GM13977 (cell line): ENCODE measurements around the gene USP8.
"Not testable (repeated sequence)": the region's sequence is repeated elsewhere in the genome, so short reads cannot be mapped to it uniquely, and the experiment has no call there.

Source experiments
- DNase-seq: peaks from one replicate; pipeline ENCODE4 v3.0.0; 2012; ENCODE audit warnings: low spot score
- in situ Hi-C: fragments of 300-500 bp; cut with MboI; formaldehyde crosslinking; loops from one replicate; pipeline ENCODE4 v1.12.0; 2022; ENCODE audit warnings: low sequenced_read_pairs, low pct_unique_long_range_greater_than_20kb, mixed read lengths, inconsistent platforms; ENCODE audit not compliant: unreplicated experiment
- TF ChIP-seq, protein P1 (sequence below): IDR thresholded peaks from 2 replicates; pipeline ENCODE4 v1.5.1; 2012; ENCODE audit warnings: mild to moderate bottlenecking, control low read depth; ENCODE audit not compliant: insufficient read depth; ENCODE audit errors: extremely low read depth, missing control alignments

USP8 gene

DNA sequence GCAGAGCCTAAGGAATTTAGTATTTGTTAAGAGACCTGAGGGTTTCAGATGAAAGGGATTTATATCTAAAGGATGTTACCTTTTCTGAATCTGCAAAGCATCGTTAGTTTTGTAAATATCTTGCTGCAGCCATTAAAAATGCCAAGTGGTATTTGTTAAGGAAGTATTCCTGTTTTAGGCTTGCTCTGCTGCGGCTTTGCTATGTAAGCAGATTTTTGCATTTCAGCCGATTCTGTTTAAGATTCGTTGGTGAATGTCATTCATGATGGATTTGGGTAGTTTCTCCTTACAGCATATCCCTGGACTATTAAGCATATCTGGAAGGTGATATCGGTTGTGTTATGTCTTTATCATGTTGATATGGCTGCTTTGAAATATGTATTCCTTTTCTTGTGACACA lies 1.0 kb downstream of the USP8 start:
- in situ Hi-C loops, result no loop called here
- TF ChIP-seq, protein P1, sequence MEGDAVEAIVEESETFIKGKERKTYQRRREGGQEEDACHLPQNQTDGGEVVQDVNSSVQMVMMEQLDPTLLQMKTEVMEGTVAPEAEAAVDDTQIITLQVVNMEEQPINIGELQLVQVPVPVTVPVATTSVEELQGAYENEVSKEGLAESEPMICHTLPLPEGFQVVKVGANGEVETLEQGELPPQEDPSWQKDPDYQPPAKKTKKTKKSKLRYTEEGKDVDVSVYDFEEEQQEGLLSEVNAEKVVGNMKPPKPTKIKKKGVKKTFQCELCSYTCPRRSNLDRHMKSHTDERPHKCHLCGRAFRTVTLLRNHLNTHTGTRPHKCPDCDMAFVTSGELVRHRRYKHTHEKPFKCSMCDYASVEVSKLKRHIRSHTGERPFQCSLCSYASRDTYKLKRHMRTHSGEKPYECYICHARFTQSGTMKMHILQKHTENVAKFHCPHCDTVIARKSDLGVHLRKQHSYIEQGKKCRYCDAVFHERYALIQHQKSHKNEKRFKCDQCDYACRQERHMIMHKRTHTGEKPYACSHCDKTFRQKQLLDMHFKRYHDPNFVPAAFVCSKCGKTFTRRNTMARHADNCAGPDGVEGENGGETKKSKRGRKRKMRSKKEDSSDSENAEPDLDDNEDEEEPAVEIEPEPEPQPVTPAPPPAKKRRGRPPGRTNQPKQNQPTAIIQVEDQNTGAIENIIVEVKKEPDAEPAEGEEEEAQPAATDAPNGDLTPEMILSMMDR, result no peak
- no peak for DNase-seq

DNA sequence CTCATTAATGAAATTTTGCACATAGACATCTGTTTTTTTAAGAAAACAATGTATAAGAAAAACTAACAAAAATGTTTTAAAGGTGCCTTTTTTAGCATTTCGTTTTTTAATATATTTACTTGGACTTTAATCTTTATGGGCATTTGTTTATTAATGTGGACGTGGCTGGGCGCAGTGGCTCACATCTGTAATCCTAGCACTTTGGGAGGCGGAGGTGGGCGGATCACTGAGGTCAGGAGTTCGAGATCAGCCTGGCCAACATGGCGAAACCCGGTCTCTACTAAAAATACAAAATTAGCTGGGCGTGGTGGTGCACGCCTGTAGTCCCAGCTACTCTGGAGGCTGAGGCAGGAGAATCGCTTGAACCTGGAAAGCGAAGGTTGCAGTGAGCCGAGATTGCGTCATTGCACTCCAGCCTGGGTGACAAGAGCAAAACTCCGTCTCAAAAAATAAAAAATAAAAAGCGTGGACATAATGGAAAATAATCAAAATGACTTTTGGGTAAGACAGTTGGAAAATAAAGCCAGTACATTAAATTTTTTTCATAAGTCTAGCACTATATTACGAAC lies 1.6 kb downstream of the USP8 start:
- DNase-seq, in situ Hi-C loops: not testable (repeated sequence)

DNA sequence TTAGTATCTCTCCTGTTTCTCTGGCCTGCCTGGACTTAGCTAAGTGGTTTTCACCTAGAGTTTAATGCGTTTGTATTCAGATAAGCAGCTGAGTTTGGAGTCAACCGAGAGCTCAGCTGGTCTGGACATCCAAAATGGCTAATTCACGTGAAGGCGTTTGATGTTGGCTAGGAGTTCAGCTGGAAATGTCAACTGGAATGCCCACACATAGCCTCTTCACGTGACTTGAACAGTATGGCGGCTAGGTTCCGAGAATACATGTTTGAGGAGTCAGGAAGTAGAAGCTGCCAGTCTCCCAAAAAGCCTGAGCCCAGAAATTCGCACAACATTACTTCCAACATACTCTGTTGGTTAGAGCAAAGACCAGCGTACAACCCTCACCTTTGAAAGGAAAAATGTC lies 2.2 kb downstream of the USP8 start:
- no peak for DNase-seq
- TF ChIP-seq, protein P1, result no peak
- in situ Hi-C loops, result no loop called here

DNA sequence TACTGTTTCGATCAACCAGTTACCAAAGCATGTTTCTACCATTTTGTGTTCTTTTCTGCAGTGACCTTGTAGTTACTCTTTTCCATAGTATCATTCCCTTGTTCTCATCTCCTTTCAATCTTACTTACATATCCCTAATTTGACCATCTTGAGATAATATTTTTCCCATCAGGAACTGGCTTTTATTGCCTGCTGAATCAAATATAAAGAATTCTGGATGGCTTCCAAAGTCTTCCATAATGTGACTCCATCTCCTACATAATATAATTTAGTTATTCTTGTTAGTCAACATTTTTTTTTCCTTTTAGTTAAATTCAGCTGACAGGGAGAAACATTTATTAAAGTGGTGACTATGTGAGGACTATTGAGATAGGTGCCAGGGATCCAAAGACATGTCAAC lies 7.0 kb downstream of the USP8 start:
- TF ChIP-seq, protein P1, result no peak
- in situ Hi-C loops, result no loop called here
- DNase-seq, result no peak

DNA sequence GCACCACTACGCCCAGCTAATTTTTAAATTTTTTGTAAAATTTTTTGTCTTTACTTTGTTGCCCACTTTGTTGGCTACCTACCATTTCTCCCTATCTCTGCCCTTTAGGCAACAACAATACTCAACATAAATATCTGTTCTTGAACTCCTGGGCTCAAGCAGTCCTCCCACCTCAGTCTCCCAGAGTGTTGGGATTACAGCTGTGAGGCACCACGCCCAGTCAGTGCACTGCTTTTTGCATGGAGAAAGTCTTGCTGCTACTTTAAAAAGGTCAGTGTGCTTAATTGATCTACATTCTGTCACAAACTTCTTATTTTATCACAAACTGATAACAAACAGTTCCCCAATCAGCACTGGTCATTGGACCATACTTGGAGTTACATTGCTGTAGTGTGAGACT lies 8.0 kb downstream of the USP8 start:
- no peak for DNase-seq
- in situ Hi-C loops, result no loop called here
- TF ChIP-seq, protein P1, result no peak

DNA sequence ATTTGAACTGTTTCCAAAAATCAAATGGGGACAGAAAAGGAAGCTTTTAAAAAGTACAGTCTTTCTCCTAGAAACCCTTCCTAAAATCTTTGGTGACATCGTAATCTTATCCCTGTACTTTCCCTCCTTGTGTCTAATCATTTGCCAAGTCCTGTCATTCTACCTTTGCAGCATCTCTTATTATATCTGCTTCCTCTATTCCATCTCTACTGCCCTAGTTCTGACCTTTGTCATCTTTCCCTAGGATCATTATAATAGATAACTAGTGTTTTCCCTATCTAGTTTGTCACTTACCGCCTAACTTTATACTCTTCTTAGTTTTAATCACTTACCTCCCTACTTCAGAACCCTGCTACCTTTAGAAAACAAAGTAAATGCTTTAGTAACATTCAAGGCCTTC lies 11.6 kb downstream of the USP8 start:
- no peak for DNase-seq
- in situ Hi-C loops, result no loop called here
- TF ChIP-seq, protein P1, result no peak

DNA sequence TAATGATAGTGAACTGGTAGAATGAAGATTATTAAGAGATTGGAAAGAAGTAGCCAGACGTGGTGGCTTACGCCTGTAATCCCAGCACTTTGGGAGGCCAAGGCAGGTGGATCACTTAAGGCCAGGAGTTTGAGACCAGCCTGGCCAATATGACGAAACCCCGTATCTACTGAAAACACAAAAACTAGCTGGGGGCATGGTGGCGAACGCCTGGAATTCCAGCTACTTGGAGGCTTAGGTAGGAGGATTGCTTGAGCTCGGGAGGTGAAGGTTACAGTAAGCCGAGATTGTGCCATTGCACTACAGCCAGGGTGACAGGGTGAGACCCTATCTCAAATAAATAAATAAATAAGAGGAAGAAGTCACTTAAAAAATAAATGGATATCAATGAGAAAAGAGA lies 14.0 kb downstream of the USP8 start:
- DNase-seq, result no peak
- TF ChIP-seq, protein P1, result no peak
- in situ Hi-C loops, result no loop called here
